ENCODE data around the gene GTSE1.
"Not testable (repeated sequence)": the region's sequence is repeated elsewhere in the genome, so short reads cannot be mapped to it uniquely, and the experiment has no call there.

GTSE1 gene

GRCh38 chr22:46294784-46295183, 1.9 kb upstream of the GTSE1 start:
- DNase-seq, result no peak

DNA sequence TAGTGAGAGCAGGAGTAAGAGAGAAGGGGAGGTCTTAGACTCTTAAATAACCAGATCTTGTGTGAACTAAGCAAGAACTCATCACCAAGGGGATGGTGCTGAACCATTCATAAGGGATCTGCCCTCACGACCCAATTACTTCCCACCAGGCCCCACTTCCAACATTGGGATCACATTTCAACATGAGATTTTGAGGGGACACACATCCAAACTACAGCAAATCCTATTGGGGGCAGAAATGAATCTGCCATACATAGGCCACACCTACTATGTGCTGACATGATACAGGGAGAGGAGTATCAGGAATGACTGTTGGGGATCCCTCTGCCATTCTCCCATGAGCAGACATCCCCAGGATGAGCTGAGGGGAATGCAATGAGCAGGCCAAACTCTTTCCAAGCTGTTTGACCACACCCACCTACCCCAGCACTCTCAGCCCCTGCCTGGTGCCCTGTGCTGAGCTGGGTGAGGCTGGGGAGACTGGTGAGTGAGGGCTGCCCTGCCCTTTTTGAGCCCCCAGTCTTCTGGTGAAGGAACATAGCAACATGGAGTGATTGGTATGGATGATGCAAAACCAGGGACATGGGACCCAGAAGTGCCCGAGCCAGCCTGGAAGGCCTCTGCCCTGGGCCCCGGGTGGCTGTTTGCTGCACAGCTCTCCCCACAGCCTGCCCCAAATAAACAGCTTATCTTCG, 1.2 kb upstream of the GTSE1 start:
- DNase-seq, result no peak

DNA sequence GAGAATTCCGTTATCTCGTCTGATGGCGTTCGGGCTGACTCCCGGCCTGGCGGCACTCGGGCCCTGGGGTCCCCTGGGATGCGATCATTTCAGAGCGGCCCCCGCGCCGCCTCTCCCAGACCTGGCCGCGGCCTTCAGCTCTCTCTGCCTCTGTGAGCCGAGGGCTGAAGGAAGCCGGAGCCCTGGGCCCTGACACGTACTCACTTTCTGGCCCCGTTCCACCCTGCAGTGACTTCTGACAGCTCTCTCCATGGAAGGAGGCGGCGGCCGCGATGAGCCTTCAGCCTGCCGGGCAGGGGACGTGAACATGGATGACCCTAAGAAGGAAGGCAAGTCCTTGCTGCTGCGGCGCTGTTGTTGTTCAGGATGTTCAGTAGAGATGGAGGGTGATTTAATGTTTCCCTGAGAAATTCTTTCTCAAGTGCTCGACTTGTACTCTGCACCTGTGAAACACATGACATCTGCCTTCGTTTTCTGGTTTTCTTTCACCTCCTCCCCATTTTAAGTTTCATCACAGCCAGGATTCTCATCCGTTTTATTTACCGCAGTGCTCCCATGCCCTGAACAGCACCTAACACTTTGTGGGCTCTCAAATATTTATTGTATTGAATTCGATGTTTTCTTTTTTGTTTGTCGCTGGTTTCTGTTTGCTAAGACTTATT, 612 bp downstream of the GTSE1 start:
- no peak for DNase-seq

DNA sequence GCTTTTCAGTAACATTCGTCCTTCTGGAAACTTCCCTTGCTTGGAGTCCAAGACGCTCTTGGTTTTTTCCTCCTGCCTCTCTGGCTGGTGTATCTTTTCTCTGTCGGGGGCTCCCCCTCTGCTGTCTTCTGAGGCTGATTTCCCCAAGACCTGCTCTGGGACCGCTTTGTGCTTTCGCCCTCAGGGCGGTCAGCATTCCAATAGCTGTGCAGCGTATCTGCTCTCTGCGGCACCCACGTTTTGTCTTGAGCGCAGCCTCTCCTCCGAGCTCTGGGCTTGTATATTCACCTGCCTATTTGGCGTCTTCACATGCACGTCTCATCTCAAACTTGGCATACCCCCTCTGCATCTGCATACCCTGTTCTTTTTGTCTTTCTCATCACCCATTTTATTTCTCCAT, 2.4 kb downstream of the GTSE1 start:
- DNase-seq, result no peak

DNA sequence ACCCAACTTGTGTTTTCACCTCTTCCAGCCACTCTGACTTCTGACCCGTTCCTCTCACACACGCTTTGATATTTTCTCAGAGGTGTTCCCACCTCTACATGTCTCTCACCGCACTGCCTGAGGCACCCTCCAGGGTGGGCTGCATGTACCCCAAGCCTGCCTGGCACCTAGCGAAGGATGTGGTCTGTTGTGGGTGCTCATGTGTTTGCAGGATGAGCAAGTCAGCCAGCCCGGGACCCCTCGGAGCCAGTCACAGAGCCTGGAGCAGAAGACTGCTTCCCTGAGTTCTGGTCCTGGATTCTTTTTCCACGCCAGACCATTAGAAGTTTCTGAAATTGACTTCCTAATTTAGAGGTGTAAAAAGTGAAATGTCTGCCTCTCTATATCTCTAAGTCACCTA, 3.8 kb downstream of the GTSE1 start:
- no peak for DNase-seq

DNA sequence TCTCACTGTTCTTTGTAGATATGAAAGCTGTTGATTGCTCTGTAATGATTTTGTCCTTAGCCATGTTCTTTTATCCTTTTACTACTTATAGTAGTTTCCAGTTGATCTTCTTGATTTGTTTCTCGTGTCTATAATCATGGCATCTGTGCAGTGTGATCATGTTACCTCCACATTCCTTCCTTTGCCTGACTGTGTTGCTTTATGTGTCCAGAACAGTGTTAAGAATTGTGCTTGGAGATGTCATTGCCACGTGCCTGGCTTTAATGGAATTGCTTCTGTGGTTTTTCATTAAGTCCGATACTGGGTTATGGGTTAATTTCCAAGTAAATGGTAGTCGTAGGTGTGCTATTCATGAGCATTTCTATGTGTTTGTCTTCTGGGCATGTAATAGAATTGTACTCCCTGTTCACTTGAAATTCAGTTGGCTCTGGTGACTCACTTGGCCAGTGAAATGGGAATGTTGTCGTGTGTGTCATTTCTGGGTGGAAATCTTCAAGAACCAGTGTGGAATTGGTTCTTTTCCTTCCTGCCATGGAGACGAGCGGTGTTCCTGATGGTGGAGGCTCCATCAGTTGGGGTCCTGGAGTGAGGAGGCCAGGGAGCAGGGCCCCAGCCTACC, 6.8 kb downstream of the GTSE1 start:
- DNase-seq, result no peak

DNA sequence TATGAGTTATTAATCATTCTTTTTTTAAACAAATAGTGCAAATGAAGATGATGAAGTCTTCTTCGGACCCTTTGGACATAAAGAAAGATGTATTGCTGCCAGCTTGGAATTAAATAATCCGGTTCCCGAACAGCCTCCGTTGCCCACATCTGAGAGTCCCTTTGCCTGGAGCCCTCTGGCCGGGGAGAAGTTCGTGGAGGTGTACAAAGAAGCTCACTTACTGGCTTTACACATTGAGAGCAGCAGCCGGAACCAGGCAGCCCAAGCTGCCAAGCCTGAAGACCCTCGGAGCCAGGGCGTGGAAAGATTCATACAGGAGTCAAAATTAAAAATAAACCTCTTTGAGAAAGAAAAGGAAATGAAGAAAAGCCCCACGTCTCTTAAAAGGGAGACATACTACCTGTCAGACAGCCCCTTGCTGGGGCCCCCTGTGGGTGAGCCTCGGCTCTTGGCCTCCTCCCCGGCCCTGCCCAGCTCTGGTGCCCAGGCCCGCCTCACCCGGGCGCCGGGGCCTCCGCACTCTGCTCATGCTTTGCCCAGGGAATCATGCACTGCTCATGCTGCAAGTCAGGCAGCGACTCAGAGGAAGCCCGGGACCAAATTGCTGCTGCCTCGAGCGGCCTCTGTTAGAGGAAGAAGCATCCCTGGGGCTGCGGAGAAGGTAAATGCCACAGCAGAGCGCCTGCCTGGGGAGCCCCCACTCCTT, 11.8 kb downstream of the GTSE1 start:
- no peak for DNase-seq

DNA sequence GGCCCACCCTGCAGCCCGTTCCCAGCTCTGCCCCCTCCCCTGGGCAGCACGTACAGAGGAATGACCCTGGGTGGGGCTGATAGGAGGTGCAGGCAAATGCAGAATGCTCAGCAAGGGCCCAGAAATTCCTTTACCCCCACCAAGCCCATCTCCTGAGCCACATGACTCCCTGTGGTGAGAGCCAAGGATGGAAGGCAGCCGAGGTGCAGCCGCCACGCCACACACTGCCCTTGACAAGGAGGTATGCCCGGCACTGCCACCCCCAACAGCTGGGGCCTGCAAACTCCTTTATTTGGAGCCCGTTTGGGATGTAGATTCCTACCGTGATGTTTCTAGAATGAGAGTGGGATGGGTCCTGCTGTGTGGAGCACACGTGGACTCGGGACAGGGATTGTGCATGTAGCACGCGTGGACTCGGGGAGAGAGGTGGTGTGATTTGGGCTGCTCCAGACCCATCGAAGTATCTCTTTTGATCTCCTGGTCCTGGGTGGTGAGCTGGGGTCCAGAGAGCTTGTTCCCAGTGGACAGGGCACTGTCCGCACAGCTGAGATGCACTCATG, 12.9 kb downstream of the GTSE1 start:
- DNase-seq, result no peak

DNA sequence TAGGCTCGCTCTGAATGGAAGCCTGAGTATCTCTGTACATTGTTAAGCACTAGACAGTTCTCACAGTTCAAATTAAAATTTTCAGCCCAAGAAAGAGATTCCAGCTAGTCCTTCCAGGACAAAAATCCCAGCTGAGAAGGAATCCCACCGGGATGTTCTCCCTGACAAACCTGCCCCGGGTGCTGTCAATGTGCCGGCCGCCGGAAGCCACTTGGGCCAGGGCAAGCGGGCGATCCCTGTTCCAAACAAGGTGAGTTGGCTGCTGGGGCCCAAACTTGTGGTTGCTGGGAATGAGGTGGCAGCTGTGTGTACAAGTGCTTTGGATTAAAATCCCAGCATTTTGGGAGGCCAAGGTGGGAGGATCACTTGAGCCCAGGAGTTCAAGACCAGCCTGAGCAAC, 15.4 kb downstream of the GTSE1 start:
- no peak for DNase-seq

DNA sequence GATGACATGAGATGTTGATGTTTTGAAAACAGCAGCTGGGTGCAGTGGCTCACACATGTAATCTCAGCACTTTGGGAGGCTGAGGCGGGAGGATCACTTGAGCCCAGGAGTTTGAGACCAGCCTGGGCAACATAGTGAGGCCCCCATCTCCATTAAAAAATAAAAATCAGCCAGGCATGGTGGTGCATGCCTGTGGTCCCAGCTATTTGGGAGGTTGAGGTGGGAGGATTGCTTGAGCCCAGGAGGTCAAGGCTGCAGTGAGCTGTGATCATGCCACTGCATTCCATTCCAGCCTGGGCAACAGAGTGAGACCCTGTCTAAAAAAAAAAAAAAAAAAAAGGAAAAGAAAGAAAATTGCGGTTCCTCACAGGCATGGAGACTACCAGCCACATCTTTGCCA, 16.2 kb downstream of the GTSE1 start:
- DNase-seq, result not testable (repeated sequence)

DNA sequence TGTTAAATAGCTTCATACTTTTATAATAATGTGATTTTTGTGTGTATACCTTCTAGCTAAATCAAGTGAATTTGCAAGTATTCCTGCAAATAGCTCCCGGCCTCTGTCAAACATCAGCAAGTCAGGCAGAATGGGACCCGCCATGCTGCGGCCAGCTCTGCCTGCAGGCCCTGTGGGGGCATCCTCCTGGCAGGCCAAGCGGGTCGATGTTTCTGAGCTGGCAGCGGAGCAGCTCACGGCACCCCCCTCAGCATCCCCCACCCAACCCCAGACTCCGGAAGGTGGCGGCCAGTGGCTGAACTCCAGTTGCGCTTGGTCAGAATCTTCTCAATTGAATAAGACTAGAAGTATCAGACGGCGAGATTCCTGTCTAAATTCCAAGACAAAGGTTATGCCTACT, 19.3 kb downstream of the GTSE1 start:
- DNase-seq, result no peak

DNA sequence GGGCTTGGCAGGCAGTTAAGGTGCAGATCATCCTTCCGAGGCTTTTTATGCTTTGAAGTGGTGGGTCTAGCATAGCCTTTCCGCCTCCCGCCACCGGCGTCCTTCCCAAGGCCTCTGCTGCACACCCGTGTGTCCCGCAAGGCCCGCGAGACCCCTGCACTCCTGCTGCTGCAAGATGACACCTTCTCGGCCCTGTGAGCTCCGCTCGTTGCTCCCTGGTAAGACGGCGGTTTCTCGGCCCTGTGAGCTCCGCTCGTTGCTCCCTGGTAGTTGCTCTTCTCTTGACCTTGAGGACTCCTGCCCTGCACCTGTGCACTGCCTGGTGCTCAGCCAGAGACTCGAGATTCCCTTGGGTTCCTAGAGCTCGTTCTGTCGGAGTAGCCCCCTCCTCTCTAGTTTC, 21.0 kb downstream of the GTSE1 start:
- DNase-seq, result no peak

DNA sequence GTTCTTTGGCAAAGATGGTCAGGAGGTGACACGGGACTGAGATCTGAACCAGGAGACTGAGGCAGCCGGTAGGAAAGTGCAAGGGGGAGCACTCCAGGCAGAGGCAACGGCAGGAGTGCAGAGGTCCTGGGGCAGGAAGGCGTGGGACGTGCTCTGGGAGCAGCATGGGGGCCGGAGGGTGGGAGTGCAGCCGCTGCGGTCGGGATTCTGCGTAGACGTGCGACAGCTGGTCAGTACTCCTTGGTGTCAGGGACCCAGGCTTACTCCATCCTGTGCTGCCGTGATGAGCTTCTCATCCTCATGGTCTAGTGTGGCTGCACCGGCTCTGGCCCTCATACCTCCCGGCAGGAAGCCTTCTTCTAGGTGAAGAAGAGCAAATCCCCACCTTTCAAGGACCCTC, 21.9 kb downstream of the GTSE1 start:
- no peak for DNase-seq

GRCh38 chr22:46319319-46319718, 22.6 kb downstream of the GTSE1 start:
- no peak for DNase-seq

DNA sequence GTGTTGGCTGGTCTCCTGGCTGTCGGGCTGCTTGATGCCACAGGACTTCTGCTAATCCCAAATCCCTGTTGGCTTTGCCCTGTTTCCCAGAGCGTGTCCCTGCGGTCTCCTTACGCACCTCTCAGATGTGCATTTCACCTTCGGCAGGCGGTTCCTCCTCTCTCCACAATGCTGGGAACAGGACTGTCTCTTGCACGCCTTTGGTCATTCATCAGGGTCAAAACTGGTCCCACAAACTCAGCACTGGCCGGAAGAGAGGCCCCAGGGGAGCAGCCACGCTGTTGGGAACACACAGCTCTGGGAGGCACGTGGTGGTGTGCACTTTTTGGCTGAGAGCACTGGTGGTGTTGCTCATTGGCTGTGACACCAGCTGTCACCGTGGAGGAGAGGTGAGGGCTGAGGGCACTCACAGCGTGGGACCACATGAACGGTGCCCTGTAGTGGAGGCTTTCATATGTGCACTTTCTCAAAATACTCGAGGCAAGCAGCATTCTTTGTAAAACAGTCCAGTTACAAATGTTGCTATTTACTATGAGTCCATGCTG, 23.6 kb downstream of the GTSE1 start:
- no peak for DNase-seq

GRCh38 chr22:46320716-46321386, 24.2 kb downstream of the GTSE1 start:
- no peak for DNase-seq

DNA sequence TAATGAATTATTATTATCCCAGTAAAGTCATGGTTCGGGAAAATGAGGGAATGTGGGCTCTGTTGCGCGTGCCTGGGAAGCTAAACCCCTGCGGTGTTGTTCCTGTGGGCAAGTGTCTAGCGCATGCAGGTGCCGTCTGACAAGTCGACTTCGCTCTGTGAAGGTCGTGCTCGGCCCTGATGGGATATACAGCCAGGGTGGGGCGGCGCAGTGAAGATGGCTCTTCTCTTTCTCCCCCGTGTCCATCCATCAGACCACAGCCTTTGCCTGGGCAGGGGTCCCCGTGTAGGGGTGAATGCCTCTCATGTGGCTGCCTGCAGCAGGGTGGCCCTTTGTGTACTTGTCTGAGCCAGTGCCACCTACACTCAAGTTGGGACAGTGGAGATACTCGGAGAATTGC, 26.0 kb downstream of the GTSE1 start:
- DNase-seq, result no peak

GRCh38 chr22:46323162-46323561, 26.5 kb downstream of the GTSE1 start:
- no peak for DNase-seq

DNA sequence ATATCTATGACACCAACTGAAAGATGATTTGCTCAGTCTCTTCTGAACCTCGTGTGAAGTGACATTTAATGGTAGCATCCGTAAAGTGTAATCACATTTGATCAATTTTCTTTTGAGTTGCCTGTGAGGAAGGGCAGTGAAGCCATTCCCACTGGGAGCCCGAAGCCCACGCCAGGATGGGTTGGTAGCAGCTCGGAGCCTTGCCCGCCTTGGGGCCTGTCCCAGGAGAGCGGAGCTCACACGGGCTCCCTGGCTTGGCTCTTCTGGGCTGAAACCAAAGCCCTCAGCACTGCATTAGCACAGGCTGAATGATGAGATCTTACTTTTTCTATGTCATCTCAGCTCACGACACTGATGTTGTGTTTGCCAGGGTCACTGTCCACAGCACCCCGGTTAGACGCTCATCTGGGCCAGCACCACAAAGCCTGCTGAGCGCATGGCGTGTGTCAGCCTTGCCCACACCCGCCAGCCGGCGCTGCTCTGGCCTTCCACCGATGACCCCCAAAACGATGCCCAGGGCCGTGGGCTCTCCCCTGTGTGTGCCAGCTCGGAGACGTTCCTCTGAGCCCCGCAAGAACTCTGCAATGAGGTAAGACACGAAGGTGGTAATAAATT, 29.5 kb downstream of the GTSE1 start:
- DNase-seq, result no peak

- DNase-seq, result no peak
Measured at GRCh38 chr22:46327691-46328465, 31.2 kb downstream of the GTSE1 start.

DNA sequence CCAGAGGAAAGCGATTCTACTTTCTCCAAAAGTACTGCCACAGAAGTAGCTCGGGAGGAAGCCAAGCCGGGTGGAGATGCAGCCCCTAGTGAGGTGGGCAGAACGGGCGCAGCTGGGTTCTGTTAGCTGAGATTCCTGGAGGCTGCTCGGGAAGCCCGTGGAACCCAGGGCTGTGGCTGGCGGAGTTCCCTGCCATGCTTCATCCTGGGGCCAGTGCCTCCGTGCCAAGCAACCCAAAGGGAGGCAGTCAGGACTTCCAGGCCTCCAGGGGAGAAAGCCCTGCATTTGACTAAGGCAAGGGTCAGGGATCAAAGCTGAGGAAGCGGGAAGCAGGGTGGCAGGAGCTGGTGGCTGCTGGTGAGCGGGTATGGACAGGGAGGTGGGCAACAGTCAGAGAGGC, 32.1 kb downstream of the GTSE1 start:
- no peak for DNase-seq
